ENCODE results near the gene WIPI1. TPM values are rescaled to one million over a fixed set of nuclear protein-coding genes. Genes with fewer than 3 reads are reported as not detected.

The WIPI1 gene
- total and polyA plus RNA-seq, 9 of the 15 experiments (the other 6 are each of a cell fraction or from before 2014, with no cell fraction given): 3.7 to 23.5 (median 11.8) TPM

DNA sequence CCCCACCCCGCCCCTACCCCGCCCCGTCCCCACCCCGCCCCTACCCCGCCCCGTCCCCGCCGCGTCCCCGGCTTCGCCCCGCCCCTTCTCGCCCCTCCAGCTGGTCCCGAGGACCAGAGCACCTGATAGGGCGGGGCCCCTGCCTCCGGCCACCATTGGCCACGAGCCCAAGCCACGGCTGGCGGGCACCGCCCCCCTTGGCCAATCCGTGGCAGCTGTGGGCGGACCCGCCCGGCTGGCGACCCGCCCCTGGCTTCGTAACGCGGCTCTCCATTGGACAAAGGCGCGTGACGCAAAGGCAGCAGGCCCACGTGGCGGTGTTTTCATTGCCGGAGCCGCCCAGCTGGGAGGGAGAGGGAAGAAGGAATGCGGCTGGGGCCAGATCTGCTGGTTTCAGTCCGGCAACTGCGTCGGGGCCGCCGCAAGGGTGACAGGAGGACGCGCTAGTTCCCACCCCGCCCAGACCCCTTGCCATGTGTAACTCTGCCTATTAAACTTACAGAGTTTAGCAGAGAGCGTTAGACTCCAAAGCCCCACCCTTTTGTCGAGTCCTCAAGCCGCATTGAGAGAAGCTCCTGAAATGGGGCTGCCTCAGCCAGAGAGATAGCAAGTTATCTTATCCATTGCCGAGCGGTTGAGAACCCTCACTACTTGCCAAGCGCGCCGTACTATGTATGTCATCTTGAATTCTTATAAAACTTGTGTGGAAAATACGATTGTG lies 403 bp upstream of the WIPI1 start (continued):
- peak; percentile 81 for TF ChIP-seq MYC (IDR thresholded peaks at IDR 0.05; ENCODE audit: low read depth, low read length)
- no peak for TF ChIP-seq MYC (CRISPR knock-in tag; IDR thresholded peaks at IDR 0.05; ENCODE audit: borderline replicate concordance, low read depth)
- TF ChIP-seq SP1 (CRISPR knock-in tag; IDR thresholded peaks at IDR 0.05): peak; percentile 98
- TF ChIP-seq, protein P1, sequence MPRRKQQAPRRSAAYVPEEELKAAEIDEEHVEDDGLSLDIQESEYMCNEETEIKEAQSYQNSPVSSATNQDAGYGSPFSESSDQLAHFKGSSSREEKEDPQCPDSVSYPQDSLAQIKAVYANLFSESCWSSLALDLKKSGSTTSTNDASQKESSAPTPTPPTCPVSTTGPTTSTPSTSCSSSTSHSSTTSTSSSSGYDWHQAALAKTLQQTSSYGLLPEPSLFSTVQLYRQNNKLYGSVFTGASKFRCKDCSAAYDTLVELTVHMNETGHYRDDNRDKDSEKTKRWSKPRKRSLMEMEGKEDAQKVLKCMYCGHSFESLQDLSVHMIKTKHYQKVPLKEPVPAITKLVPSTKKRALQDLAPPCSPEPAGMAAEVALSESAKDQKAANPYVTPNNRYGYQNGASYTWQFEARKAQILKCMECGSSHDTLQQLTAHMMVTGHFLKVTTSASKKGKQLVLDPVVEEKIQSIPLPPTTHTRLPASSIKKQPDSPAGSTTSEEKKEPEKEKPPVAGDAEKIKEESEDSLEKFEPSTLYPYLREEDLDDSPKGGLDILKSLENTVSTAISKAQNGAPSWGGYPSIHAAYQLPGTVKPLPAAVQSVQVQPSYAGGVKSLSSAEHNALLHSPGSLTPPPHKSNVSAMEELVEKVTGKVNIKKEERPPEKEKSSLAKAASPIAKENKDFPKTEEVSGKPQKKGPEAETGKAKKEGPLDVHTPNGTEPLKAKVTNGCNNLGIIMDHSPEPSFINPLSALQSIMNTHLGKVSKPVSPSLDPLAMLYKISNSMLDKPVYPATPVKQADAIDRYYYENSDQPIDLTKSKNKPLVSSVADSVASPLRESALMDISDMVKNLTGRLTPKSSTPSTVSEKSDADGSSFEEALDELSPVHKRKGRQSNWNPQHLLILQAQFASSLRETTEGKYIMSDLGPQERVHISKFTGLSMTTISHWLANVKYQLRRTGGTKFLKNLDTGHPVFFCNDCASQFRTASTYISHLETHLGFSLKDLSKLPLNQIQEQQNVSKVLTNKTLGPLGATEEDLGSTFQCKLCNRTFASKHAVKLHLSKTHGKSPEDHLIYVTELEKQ (CRISPR knock-in tag; IDR thresholded peaks at IDR 0.05): no peak
- TF ChIP-seq, protein P2, sequence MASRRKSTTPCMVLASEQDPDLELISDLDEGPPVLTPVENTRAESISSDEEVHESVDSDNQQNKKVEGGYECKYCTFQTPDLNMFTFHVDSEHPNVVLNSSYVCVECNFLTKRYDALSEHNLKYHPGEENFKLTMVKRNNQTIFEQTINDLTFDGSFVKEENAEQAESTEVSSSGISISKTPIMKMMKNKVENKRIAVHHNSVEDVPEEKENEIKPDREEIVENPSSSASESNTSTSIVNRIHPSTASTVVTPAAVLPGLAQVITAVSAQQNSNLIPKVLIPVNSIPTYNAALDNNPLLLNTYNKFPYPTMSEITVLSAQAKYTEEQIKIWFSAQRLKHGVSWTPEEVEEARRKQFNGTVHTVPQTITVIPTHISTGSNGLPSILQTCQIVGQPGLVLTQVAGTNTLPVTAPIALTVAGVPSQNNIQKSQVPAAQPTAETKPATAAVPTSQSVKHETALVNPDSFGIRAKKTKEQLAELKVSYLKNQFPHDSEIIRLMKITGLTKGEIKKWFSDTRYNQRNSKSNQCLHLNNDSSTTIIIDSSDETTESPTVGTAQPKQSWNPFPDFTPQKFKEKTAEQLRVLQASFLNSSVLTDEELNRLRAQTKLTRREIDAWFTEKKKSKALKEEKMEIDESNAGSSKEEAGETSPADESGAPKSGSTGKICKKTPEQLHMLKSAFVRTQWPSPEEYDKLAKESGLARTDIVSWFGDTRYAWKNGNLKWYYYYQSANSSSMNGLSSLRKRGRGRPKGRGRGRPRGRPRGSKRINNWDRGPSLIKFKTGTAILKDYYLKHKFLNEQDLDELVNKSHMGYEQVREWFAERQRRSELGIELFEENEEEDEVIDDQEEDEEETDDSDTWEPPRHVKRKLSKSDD (conservative IDR thresholded peaks at IDR 0.05; ENCODE audit: low read length): no peak
- no peak for TF ChIP-seq SAFB2 (IDR thresholded peaks at IDR 0.05; ENCODE audit: borderline replicate concordance, low read depth, low read length, severe bottlenecking)
- TF ChIP-seq HDAC3 (IDR thresholded peaks at IDR 0.05; ENCODE audit: borderline replicate concordance, partially characterized antibody): no peak
- TF ChIP-seq GTF2F1 (IDR thresholded peaks at IDR 0.05; ENCODE audit: low read depth, low read length): no peak
- no peak for TF ChIP-seq SMAD4 (CRISPR knock-in tag; conservative IDR thresholded peaks at IDR 0.05)
- TF ChIP-seq TGIF2 (CRISPR knock-in tag; IDR thresholded peaks at IDR 0.05): peak; percentile 21; the same call in 1 of the 2 replicates
- TF ChIP-seq, protein P3, sequence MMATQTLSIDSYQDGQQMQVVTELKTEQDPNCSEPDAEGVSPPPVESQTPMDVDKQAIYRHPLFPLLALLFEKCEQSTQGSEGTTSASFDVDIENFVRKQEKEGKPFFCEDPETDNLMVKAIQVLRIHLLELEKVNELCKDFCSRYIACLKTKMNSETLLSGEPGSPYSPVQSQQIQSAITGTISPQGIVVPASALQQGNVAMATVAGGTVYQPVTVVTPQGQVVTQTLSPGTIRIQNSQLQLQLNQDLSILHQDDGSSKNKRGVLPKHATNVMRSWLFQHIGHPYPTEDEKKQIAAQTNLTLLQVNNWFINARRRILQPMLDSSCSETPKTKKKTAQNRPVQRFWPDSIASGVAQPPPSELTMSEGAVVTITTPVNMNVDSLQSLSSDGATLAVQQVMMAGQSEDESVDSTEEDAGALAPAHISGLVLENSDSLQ (IDR thresholded peaks at IDR 0.05): no peak; the same call in 1 of the 2 replicates

Measured in K562 (cell line).